ENCODE data around the gene TCF12.

GRCh38 chr15:57236561-57237300 lies 318.3 kb downstream of the TCF12 start:
- no peak for TF ChIP-seq CTCF (IDR thresholded peaks at IDR 0.05; ENCODE audit: insufficient read depth, low read depth, low read length)
- no peak for TF ChIP-seq EZH2 (IDR thresholded peaks at IDR 0.05; ENCODE audit: insufficient read depth, low read length)
